ENCODE data around the gene LYPLA2. TPM values are rescaled to one million over a fixed set of nuclear protein-coding genes. Genes with fewer than 3 reads are reported as not detected.

Gene LYPLA2
- 63.2 TPM for total RNA-seq

GRCh38 chr1:23790696-23791515, at the start of gene LYPLA2:
TSS of gene LYPLA2 (plus strand) at chr1:23791145. CDS start at chr1:23792683, 1,538 bp downstream.
- DNase-seq (ENCODE audit: low spot score) = peak; percentile 93

GRCh38 chr1:23741609-23742008, 49.3 kb upstream of the LYPLA2 start:
- no peak for DNase-seq (ENCODE audit: low spot score)

- DNase-seq (ENCODE audit: low spot score) = no peak
Observed at GRCh38 chr1:23742670-23743286, 48.2 kb upstream of the LYPLA2 start.

- DNase-seq (ENCODE audit: low spot score) = peak; percentile 68
Observed at GRCh38 chr1:23743287-23744152, 47.4 kb upstream of the LYPLA2 start, which contains the start of gene ELOA. TSS of gene ELOA (plus strand) at chr1:23743471. CDS start at chr1:23743504, 33 bp downstream.

- DNase-seq (ENCODE audit: low spot score) = no peak
Observed at GRCh38 chr1:23745515-23745914, 45.4 kb upstream of the LYPLA2 start.

- DNase-seq (ENCODE audit: low spot score) = no peak
Observed at GRCh38 chr1:23748016-23748415, 42.9 kb upstream of the LYPLA2 start.

GRCh38 chr1:23751050-23751814, 39.7 kb upstream of the LYPLA2 start:
- DNase-seq (ENCODE audit: low spot score) = peak; percentile 19

- DNase-seq (ENCODE audit: low spot score) = no peak
Observed at GRCh38 chr1:23751815-23752200, 39.1 kb upstream of the LYPLA2 start.

- DNase-seq (ENCODE audit: low spot score) = no peak
Observed at GRCh38 chr1:23752909-23753308, 38.0 kb upstream of the LYPLA2 start.

- DNase-seq (ENCODE audit: low spot score) = no peak
Observed at GRCh38 chr1:23756676-23757075, 34.3 kb upstream of the LYPLA2 start.

- DNase-seq (ENCODE audit: low spot score) = no peak
Observed at GRCh38 chr1:23757812-23758211, 33.1 kb upstream of the LYPLA2 start.

GRCh38 chr1:23759277-23759676, 31.7 kb upstream of the LYPLA2 start:
- no peak for DNase-seq (ENCODE audit: low spot score)

- DNase-seq (ENCODE audit: low spot score) = no peak
Observed at GRCh38 chr1:23763041-23763577, 27.8 kb upstream of the LYPLA2 start.

GRCh38 chr1:23768733-23769132, 22.2 kb upstream of the LYPLA2 start:
- no peak for DNase-seq (ENCODE audit: low spot score)

GRCh38 chr1:23772049-23772853, 18.7 kb upstream of the LYPLA2 start:
- DNase-seq (ENCODE audit: low spot score) = peak; percentile 88

- no peak for DNase-seq (ENCODE audit: low spot score)
Observed at GRCh38 chr1:23772854-23773242, 18.1 kb upstream of the LYPLA2 start.

GRCh38 chr1:23774174-23774880, 16.6 kb upstream of the LYPLA2 start:
- DNase-seq (ENCODE audit: low spot score) = no peak

GRCh38 chr1:23776217-23776616, 14.7 kb upstream of the LYPLA2 start:
- DNase-seq (ENCODE audit: low spot score) = no peak

- peak; percentile 74 for DNase-seq (ENCODE audit: low spot score)
Observed at GRCh38 chr1:23777979-23778814, 12.7 kb upstream of the LYPLA2 start, which contains the start of gene PITHD1. TSS of gene PITHD1 (plus strand) at chr1:23778418. CDS start at chr1:23778516, 98 bp downstream.

Data from mucosa of gallbladder (tissue), 1 donor.